Osteocyte (in vitro differentiated cells): Measurements from ENCODE around the gene FHOD3. TPM values are rescaled to one million over a fixed set of nuclear protein-coding genes. Genes with fewer than 3 reads are reported as not detected.
A peak's percentile ranks its signal among the peaks of the same experiment; 100 is the strongest.

Source experiments
- DNase-seq: peaks from one replicate; pipeline ENCODE4 v3.0.0; 2021; ENCODE audit warnings: mixed read lengths; ENCODE audit not compliant: unreplicated experiment; ENCODE audit errors: extremely low spot score
- H3K27ac Mint-ChIP-seq: one replicate; pipeline ENCODE4 v1.8.0; 2021; ENCODE audit warnings: mild to moderate bottlenecking, mixed read lengths; ENCODE audit not compliant: unreplicated experiment
- H3K27me3 Mint-ChIP-seq: one replicate; pipeline ENCODE4 v1.8.0; 2021; ENCODE audit warnings: mixed read lengths; ENCODE audit not compliant: unreplicated experiment
- H3K36me3 Mint-ChIP-seq: one replicate; pipeline ENCODE4 v1.8.0; 2021; ENCODE audit warnings: mixed read lengths; ENCODE audit not compliant: unreplicated experiment
- H3K4me1 Mint-ChIP-seq: one replicate; pipeline ENCODE4 v1.8.0; 2021; ENCODE audit warnings: mixed read lengths; ENCODE audit not compliant: unreplicated experiment
- H3K4me3 Mint-ChIP-seq: one replicate; pipeline ENCODE4 v1.8.0; 2021; ENCODE audit warnings: mild to moderate bottlenecking, moderate library complexity, mixed read lengths; ENCODE audit not compliant: unreplicated experiment
- H3K9me3 Mint-ChIP-seq: one replicate; pipeline ENCODE4 v1.8.0; 2021; ENCODE audit warnings: mixed read lengths; ENCODE audit not compliant: unreplicated experiment
- total RNA-seq: library from RNA; stranded (reverse); gene quantifications from 2 replicates; pipeline ENCODE4 v1.2.1, GENCODE V29; 2021
- TF ChIP-seq, protein P1 (sequence below): fragments of 200-600 bp; sonication (generic); IDR thresholded peaks from 2 replicates; pipeline ENCODE4 v1.5.0; 2021; ENCODE audit warnings: antibody characterized with exemption, mild to moderate bottlenecking, moderate library complexity

Gene FHOD3
- total RNA-seq, 1 donor from 2014 or later, result 1.2 TPM

DNA sequence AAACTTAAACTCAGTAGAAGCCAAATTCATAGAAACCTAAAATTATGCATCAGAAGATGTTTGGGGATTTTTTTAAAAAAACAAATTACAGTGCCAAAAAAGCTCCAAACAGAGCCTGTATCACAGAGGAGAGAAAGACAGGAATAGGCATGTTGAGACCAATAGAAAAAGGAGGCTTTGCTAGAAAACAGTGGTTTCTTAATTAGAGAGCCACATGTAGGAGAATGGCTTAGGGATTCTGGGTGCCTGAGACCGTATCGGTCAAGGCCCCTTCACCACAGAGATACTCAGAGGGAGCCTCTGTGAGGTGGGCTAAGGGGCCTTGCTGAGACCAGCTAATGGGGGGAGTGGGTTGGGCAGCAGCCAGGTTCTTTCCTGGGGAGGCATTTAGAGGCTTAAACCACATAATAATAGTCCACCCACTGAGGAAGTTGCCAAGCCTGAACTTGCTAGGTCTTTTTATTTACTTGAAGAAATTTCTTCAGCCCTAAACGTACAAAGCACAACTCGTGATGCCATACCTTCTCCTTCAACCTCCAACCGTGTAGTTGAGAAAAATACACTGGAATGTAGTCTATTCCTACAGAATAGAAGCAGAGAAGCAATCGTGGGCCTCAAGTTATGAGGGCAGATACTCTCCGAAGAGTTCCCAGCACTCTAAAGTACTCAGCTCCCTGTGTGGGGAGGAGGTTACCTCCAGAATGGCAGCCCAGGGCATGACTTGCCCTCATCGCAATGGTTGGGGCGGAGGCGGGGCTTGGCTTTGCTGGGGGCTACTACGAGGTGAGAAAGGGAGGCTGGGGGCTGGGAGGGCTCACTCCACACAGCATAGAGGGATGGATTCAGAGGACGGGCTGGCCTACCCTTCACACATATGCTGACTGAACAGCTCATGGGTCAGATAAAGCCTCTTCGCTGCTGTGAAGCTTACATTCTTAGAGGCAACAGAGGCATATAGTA lies 293.4 kb downstream of the FHOD3 start:
- Mint-ChIP-seq H3K36me3 (no peaks in the 10 kb centered on the region), H3K27me3 (no peaks in the 10 kb centered on the region), H3K4me3 (no peak overlapping the region), H3K4me1 (no peaks in the 10 kb centered on the region), H3K9me3 (no peaks in the 10 kb centered on the region), H3K27ac (no peak overlapping the region)
- DNase-seq, result peak; percentile 69
- TF ChIP-seq, protein P1, sequence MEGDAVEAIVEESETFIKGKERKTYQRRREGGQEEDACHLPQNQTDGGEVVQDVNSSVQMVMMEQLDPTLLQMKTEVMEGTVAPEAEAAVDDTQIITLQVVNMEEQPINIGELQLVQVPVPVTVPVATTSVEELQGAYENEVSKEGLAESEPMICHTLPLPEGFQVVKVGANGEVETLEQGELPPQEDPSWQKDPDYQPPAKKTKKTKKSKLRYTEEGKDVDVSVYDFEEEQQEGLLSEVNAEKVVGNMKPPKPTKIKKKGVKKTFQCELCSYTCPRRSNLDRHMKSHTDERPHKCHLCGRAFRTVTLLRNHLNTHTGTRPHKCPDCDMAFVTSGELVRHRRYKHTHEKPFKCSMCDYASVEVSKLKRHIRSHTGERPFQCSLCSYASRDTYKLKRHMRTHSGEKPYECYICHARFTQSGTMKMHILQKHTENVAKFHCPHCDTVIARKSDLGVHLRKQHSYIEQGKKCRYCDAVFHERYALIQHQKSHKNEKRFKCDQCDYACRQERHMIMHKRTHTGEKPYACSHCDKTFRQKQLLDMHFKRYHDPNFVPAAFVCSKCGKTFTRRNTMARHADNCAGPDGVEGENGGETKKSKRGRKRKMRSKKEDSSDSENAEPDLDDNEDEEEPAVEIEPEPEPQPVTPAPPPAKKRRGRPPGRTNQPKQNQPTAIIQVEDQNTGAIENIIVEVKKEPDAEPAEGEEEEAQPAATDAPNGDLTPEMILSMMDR, result no peak

DNA sequence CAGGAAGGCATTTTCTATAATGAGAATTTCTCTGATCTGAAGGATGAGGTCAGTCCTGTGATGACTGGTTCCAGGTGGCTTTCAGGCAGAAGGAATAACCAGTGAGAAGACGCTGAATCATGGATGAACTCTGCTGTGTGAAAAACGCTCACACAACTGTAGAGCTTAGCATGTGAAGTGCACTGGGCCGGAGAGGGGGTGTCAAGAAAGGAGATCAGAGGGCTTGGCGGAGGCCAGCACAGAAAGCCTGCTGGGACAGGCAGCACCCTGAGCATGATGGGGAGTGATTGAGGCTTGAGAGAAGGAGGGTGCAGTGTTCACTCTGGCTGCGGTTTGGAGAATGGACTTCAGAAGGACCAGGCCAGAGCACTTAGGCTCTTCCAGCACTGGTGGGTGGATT lies 294.8 kb downstream of the FHOD3 start:
- no peaks in the 10 kb centered on the region for H3K27me3 Mint-ChIP-seq

DNA sequence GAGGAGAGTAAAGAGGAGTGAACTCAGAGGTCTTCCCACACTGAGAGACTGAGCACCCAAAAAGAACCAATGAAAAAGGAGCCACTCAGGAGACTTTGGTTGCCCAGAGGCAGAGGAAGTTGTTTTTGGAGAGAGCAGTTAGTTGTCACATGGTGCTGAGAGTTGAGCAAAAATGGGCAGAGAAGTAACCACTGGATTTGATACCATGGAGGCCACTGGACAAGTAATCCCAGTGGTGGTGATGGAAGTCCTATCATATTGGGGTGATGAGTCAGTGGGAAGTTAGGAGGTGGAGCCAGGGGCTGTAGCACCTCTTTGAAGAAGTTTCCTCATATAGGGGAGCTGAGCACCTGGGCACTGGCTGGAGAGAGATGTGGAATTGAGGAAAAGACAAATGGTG lies 295.5 kb downstream of the FHOD3 start:
- H3K4me1 Mint-ChIP-seq, result no peaks in the 10 kb centered on the region
- H3K27me3 Mint-ChIP-seq, result no peaks in the 10 kb centered on the region
- no peaks in the 10 kb centered on the region for H3K36me3 Mint-ChIP-seq
- TF ChIP-seq, protein P1, result no peak
- no peaks in the 10 kb centered on the region for H3K9me3 Mint-ChIP-seq
- no peak overlapping the region for H3K4me3 Mint-ChIP-seq
- no peak overlapping the region for H3K27ac Mint-ChIP-seq
- DNase-seq, result no peak

More for the DNA sequence above, 294.8 kb downstream of the FHOD3 start:
- Mint-ChIP-seq H3K9me3 (no peaks in the 10 kb centered on the region), H3K4me1 (no peaks in the 10 kb centered on the region), H3K27ac (no peak overlapping the region), H3K36me3 (no peaks in the 10 kb centered on the region), H3K4me3 (no peak overlapping the region)
- peak; percentile 79 for DNase-seq
- TF ChIP-seq, protein P1, result no peak

DNA sequence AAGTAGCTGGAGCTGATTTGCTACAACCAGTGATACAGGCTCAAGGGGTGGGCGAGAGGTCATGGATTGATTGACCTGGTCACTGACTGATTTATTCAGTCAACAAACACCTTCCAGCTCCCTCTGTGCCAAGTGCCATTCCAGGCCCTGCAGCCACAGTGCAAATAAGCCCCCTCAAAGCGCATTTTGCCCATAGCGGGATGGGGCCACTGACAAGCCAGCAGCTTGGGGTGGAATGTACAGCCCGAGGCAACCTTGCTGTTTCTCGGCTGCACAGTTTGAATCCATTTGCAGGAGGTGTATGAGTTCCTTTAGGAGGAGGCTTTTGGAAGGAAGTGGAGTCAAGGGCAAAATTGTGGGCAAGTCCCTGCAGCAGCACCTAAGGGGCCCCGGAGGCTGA lies 296.1 kb downstream of the FHOD3 start:
- Mint-ChIP-seq H3K9me3 (no peaks in the 10 kb centered on the region), H3K4me3 (no peak overlapping the region), H3K4me1 (no peaks in the 10 kb centered on the region), H3K27ac (no peak overlapping the region), H3K27me3 (no peaks in the 10 kb centered on the region), H3K36me3 (no peaks in the 10 kb centered on the region)
- no peak for DNase-seq
- TF ChIP-seq, protein P1, result no peak

DNA sequence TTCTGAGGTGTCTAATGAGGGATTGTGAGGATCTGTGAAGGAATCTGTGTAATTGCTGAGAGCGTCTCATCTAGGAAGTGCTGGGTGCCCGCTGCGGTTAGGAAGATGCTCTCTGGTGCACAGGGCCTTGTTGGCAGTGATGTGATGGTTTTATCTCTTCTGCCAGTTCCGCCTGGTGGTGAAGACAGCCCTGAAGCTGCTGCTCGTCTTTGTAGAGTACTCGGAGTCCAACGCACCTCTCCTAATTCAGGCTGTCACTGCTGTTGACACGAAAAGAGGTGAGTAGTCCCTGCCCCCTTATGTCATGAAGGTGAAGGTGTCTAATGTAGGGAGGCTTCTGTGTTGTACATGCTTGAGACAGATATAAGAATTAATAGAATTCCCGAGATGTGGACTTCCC lies 297.1 kb downstream of the FHOD3 start:
- DNase-seq, result peak; percentile 32
- no peaks in the 10 kb centered on the region for H3K27me3 Mint-ChIP-seq
- no peak overlapping the region for H3K27ac Mint-ChIP-seq
- H3K36me3 Mint-ChIP-seq, result no peaks in the 10 kb centered on the region
- no peak overlapping the region for H3K4me3 Mint-ChIP-seq
- H3K9me3 Mint-ChIP-seq, result no peaks in the 10 kb centered on the region
- no peaks in the 10 kb centered on the region for H3K4me1 Mint-ChIP-seq
- TF ChIP-seq, protein P1, result no peak
